HFFc6 (cell line): Measurements from ENCODE around the gene LCP2. TPM values are rescaled to one million over a fixed set of nuclear protein-coding genes. Genes with fewer than 3 reads are reported as not detected.

Experiments
- DNase-seq: peaks from one replicate; pipeline ENCODE4 v3.0.0-alpha.2; 2018
- H3K27ac Mint-ChIP-seq: 2 replicates; pipeline ENCODE4 v1.8.0; 2020; ENCODE audit warnings: mild to moderate bottlenecking, mixed read lengths
- H3K27me3 Mint-ChIP-seq: 2 replicates; pipeline ENCODE4 v1.8.0; 2021; ENCODE audit warnings: mild to moderate bottlenecking, moderate library complexity, mixed read lengths; ENCODE audit not compliant: insufficient read depth
- H3K36me3 Mint-ChIP-seq: 2 replicates; pipeline ENCODE4 v1.8.0; 2021; ENCODE audit warnings: low read depth, mixed read lengths
- H3K4me1 Mint-ChIP-seq: 2 replicates; pipeline ENCODE4 v1.8.0; 2020; ENCODE audit warnings: low read depth, mixed read lengths
- H3K4me3 Mint-ChIP-seq: 2 replicates; pipeline ENCODE4 v1.8.0; 2020; ENCODE audit warnings: mild to moderate bottlenecking, moderate library complexity, mixed read lengths
- H3K9me3 Mint-ChIP-seq: 2 replicates; pipeline ENCODE4 v1.8.0; 2020; ENCODE audit warnings: mild to moderate bottlenecking, mixed read lengths
- CTCF ChIP-seq: fragments of 200-600 bp; sonication (generic); IDR thresholded peaks from 2 replicates; pipeline ENCODE4 v1.5.0; 2021; ENCODE audit warnings: antibody characterized with exemption, mild to moderate bottlenecking
- total RNA-seq, 6 experiments: library from RNA; stranded (reverse); fragmentation: NEBNext Ultra II Directional; extraction: Animal tissue kit (Norgen Biotek cat#: 25700); gene quantifications; 2 replicates in 1 of 6; 3 replicates in 5 of 6; pipeline ENCODE4 v1.2.3, GENCODE V29; 2021

LCP2 gene
- total RNA-seq, 6 experiments from 2014 or later = not detected

GRCh38 chr5:170336065-170336464 lies 38.5 kb upstream of the LCP2 start:
- H3K27ac Mint-ChIP-seq = no peak overlapping the region
- no peak overlapping the region for H3K4me3 Mint-ChIP-seq

GRCh38 chr5:170334626-170335025 lies 37.0 kb upstream of the LCP2 start:
- no peak for TF ChIP-seq CTCF
- H3K9me3 Mint-ChIP-seq = 0 out of 2 replicates have a peak, but pooled peaks cover 4% of the 10 kb centered on the region
- H3K27me3 Mint-ChIP-seq = peaks cover 5% of the 10 kb centered on the region
- no peak overlapping the region for H3K27ac Mint-ChIP-seq
- H3K4me1 Mint-ChIP-seq = peaks cover 5% of the 10 kb centered on the region; the same call in 1 of the 2 replicates
- no peaks in the 10 kb centered on the region for H3K36me3 Mint-ChIP-seq
- no peak overlapping the region for H3K4me3 Mint-ChIP-seq
- no peak for DNase-seq

More at GRCh38 chr5:170336065-170336464, 38.5 kb upstream of the LCP2 start:
- Mint-ChIP-seq H3K9me3 (0 out of 2 replicates have a peak, but pooled peaks cover 9% of the 10 kb centered on the region), H3K36me3 (no peaks in the 10 kb centered on the region), H3K27me3 (peaks cover 7% of the 10 kb centered on the region), H3K4me1 (peaks cover 4% of the 10 kb centered on the region; the same call in 1 of the 2 replicates)
- no peak for DNase-seq
- no peak for TF ChIP-seq CTCF

- Mint-ChIP-seq H3K27ac (no peak overlapping the region), H3K9me3 (0 out of 2 replicates have a peak, but pooled peaks cover 3% of the 10 kb centered on the region), H3K4me3 (no peak overlapping the region), H3K4me1 (peaks cover 5% of the 10 kb centered on the region; the same call in 1 of the 2 replicates), H3K36me3 (no peaks in the 10 kb centered on the region), H3K27me3 (peaks cover 5% of the 10 kb centered on the region)
- TF ChIP-seq CTCF = no peak
- no peak for DNase-seq
Observed at GRCh38 chr5:170333161-170333910, 35.8 kb upstream of the LCP2 start.

- no peaks in the 10 kb centered on the region; the same call in 1 of the 2 replicates for H3K27me3 Mint-ChIP-seq
- H3K4me3 Mint-ChIP-seq = no peak overlapping the region
- no peak overlapping the region for H3K27ac Mint-ChIP-seq
- peaks cover 5% of the 10 kb centered on the region; the same call in 1 of the 2 replicates for H3K4me1 Mint-ChIP-seq
- H3K36me3 Mint-ChIP-seq = no peaks in the 10 kb centered on the region
- no peaks in the 10 kb centered on the region for H3K9me3 Mint-ChIP-seq
- no peak for TF ChIP-seq CTCF
- DNase-seq = no peak
Observed at GRCh38 chr5:170332058-170332457, 34.5 kb upstream of the LCP2 start.

- H3K4me3 Mint-ChIP-seq = no peak overlapping the region
Observed at GRCh38 chr5:170330568-170331054, 33.0 kb upstream of the LCP2 start.

More at GRCh38 chr5:170330568-170331054, 33.0 kb upstream of the LCP2 start:
- Mint-ChIP-seq H3K36me3 (no peaks in the 10 kb centered on the region), H3K4me1 (peaks cover 5% of the 10 kb centered on the region; the same call in 1 of the 2 replicates), H3K9me3 (no peaks in the 10 kb centered on the region), H3K27me3 (no peaks in the 10 kb centered on the region; the same call in 1 of the 2 replicates), H3K27ac (no peak overlapping the region)
- TF ChIP-seq CTCF = no peak
- DNase-seq = no peak
